EL (cell line): ENCODE results near the gene TRIP4.
"Not testable (repeated sequence)": the region's sequence is repeated elsewhere in the genome, so short reads cannot be mapped to it uniquely, and the experiment has no call there.

Source experiments
- DNase-seq: peaks from one replicate; pipeline ENCODE4 v3.0.0-alpha.2; 2016

TRIP4 gene

GRCh38 chr15:64453689-64454037, 66.0 kb downstream of the TRIP4 start:
- DNase-seq, result no peak

- DNase-seq, result no peak
These were observed 66.6 kb downstream of the TRIP4 start for GRCh38 chr15:64454282-64454681.

GRCh38 chr15:64455961-64456371, 68.3 kb downstream of the TRIP4 start:
- DNase-seq, result no peak

- DNase-seq, result no peak
These were observed 69.0 kb downstream of the TRIP4 start for GRCh38 chr15:64456634-64457108.

GRCh38 chr15:64459066-64459781, 71.6 kb downstream of the TRIP4 start:
- DNase-seq, result no peak

GRCh38 chr15:64460206-64460723, 72.6 kb downstream of the TRIP4 start, which contains the start of gene ZNF609:
ZNF609 (plus strand) TSS chr15:64460578; CDS start chr15:64499420, 38,842 bp downstream.
- DNase-seq, result peak; percentile 94

- peak; percentile 84 for DNase-seq
These were observed 73.4 kb downstream of the TRIP4 start for GRCh38 chr15:64460724-64461720.

GRCh38 chr15:64461721-64462162, 74.1 kb downstream of the TRIP4 start:
- no peak for DNase-seq

- DNase-seq, result no peak
These were observed 74.9 kb downstream of the TRIP4 start for GRCh38 chr15:64462492-64462891.

- no peak for DNase-seq
These were observed 76.8 kb downstream of the TRIP4 start for GRCh38 chr15:64464276-64465005.

- no peak for DNase-seq
These were observed 78.9 kb downstream of the TRIP4 start for GRCh38 chr15:64466408-64467141.

GRCh38 chr15:64472161-64472560, 84.5 kb downstream of the TRIP4 start:
- DNase-seq, result no peak

GRCh38 chr15:64474846-64475245, 87.2 kb downstream of the TRIP4 start:
- DNase-seq, result no peak

GRCh38 chr15:64476550-64476949, 88.9 kb downstream of the TRIP4 start:
- DNase-seq, result no peak

- DNase-seq, result no peak
These were observed 91.2 kb downstream of the TRIP4 start for GRCh38 chr15:64478863-64479262.

GRCh38 chr15:64480891-64481290, 93.3 kb downstream of the TRIP4 start:
- DNase-seq, result no peak

GRCh38 chr15:64483749-64484148, 96.1 kb downstream of the TRIP4 start:
- no peak for DNase-seq

GRCh38 chr15:64485796-64486195, 98.2 kb downstream of the TRIP4 start:
- no peak for DNase-seq

- DNase-seq, result no peak
These were observed 103.1 kb downstream of the TRIP4 start for GRCh38 chr15:64490598-64491259.

- DNase-seq, result no peak
These were observed 106.0 kb downstream of the TRIP4 start for GRCh38 chr15:64493641-64494040.

GRCh38 chr15:64495968-64496367, 108.3 kb downstream of the TRIP4 start:
- DNase-seq, result not testable (repeated sequence)
